DMS114 treated with DMSO at 0.1 percent for 48 hours (cell line): ENCODE data around the gene SLC4A7.
"Not testable (repeated sequence)": the region's sequence is repeated elsewhere in the genome, so short reads cannot be mapped to it uniquely, and the experiment has no call there.

ENCODE experiments used
- DNase-seq: peaks from one replicate; lab custom pipeline; 2025; ENCODE audit not compliant: unreplicated experiment; lab: John Stamatoyannopoulos, UW

Gene SLC4A7

GRCh38 chr3:27484015-27484844 lies at the start of gene SLC4A7:
Gene SLC4A7, minus strand, starts transcription at chr3:27484384. Its CDS starts 258 bp downstream, at chr3:27484126.
- peak; percentile 81 for DNase-seq

GRCh38 chr3:27533261-27533607 lies 49.0 kb upstream of the SLC4A7 start:
- DNase-seq, result no peak

GRCh38 chr3:27532426-27533260 lies 48.5 kb upstream of the SLC4A7 start:
- no peak for DNase-seq

GRCh38 chr3:27531193-27531751 lies 47.1 kb upstream of the SLC4A7 start:
- not testable (repeated sequence) for DNase-seq

GRCh38 chr3:27528791-27529190 lies 44.6 kb upstream of the SLC4A7 start:
- DNase-seq, result no peak

- no peak for DNase-seq
These were observed 42.6 kb upstream of the SLC4A7 start for GRCh38 chr3:27526614-27527315.

GRCh38 chr3:27521872-27522265 lies 37.7 kb upstream of the SLC4A7 start:
- no peak for DNase-seq

GRCh38 chr3:27521179-27521871 lies 37.1 kb upstream of the SLC4A7 start:
- no peak for DNase-seq

GRCh38 chr3:27511724-27512422 lies 27.7 kb upstream of the SLC4A7 start:
- no peak for DNase-seq

GRCh38 chr3:27509376-27509775 lies 25.2 kb upstream of the SLC4A7 start:
- no peak for DNase-seq

- no peak for DNase-seq
These were observed 24.2 kb upstream of the SLC4A7 start for GRCh38 chr3:27508424-27508823.

GRCh38 chr3:27507515-27508266 lies 23.5 kb upstream of the SLC4A7 start:
- no peak for DNase-seq

- DNase-seq, result no peak
These were observed 22.9 kb upstream of the SLC4A7 start for GRCh38 chr3:27507111-27507510.

- no peak for DNase-seq
These were observed 20.6 kb upstream of the SLC4A7 start for GRCh38 chr3:27504749-27505148.

- DNase-seq, result no peak
These were observed 19.3 kb upstream of the SLC4A7 start for GRCh38 chr3:27503526-27503925.

- no peak for DNase-seq
These were observed 17.6 kb upstream of the SLC4A7 start for GRCh38 chr3:27501759-27502158.

GRCh38 chr3:27500986-27501385 lies 16.8 kb upstream of the SLC4A7 start:
- no peak for DNase-seq

- DNase-seq, result no peak
These were observed 15.9 kb upstream of the SLC4A7 start for GRCh38 chr3:27500035-27500434.

GRCh38 chr3:27494784-27495183 lies 10.6 kb upstream of the SLC4A7 start:
- no peak for DNase-seq
